GM12878 (cell line): Measurements from ENCODE around the gene CPA4. TPM values are rescaled to one million over a fixed set of nuclear protein-coding genes. Genes with fewer than 3 reads are reported as not detected.

Experiments used
- ATAC-seq: fragments of 200-7000 bp; cut with Tn5 transposase; 3 replicates; pipeline ENCODE4 v1.9.1; 2020; ENCODE audit warnings: mild to moderate bottlenecking, moderate library complexity
- BruUV-seq: library from RNA; stranded (reverse); fragments of 400-500 nt; replicated peaks from 2 replicates; lab custom pipeline; 2021; lab: Mats Ljungman, UMichigan
- CTCF ChIA-PET: fragments of 300-600 bp; sonication (Branson Sonifier 250); formaldehyde crosslinking; extraction: SDS; loops from one replicate; lab custom pipeline; 2021; ENCODE audit warnings: inconsistent platforms; lab: Yijun Ruan, JAX
- POLR2A ChIA-PET: fragments of 350-600 bp; formaldehyde crosslinking; extraction: SDS; loops from one replicate; lab custom pipeline; 2021; ENCODE audit warnings: inconsistent platforms; lab: Charles Lee
- RAD21 ChIA-PET: fragments of 300-600 bp; sonication (Branson Sonifier 250); formaldehyde crosslinking; loops from one replicate; lab custom pipeline; 2023; ENCODE audit warnings: antibody characterized with exemption; ENCODE audit not compliant: unreplicated experiment; lab: Charles Lee
- SMC1A ChIA-PET: fragments of 300-600 bp; sonication (Branson Sonifier 250); formaldehyde crosslinking; loops from one replicate; lab custom pipeline; 2023; ENCODE audit not compliant: unreplicated experiment, uncharacterized antibody; lab: Charles Lee
- DNase-seq: peaks from one replicate; pipeline ENCODE4 v3.0.0-alpha.2; 2011; ENCODE audit warnings: low read depth, low spot score
- FAIRE-seq: peaks from 3 replicates; lab custom pipeline; 2011; peaks lifted over from hg19 to GRCh38; lab: Jason Lieb, UNC
- H2AFZ ChIP-seq: 2 replicates; pipeline ENCODE4 v1.6.0; 2011; ENCODE audit warnings: low read depth, low read length, control low read depth; ENCODE audit not compliant: control insufficient read depth
- H3K27ac ChIP-seq: 2 replicates; pipeline ENCODE4 v1.5.1; 2011; ENCODE audit warnings: control low read depth; ENCODE audit not compliant: control insufficient read depth, insufficient read depth
- H3K27me3 ChIP-seq, 2 experiments: replicated peaks in 1 of 2; 2 replicates each; pipeline versions ENCODE4 v1.6.0 to v1.6.1; 2011; ENCODE audit warnings: low read length in 1 of 2; ENCODE audit not compliant: control insufficient read depth in 2 of 2, insufficient read depth in 2 of 2
- H3K36me3 ChIP-seq, 2 experiments: 2 replicates each; pipeline ENCODE4 v1.5.1; 2011; ENCODE audit warnings: low read length in 1 of 2; ENCODE audit not compliant: control insufficient read depth in 2 of 2, insufficient read depth in 2 of 2
- H3K4me1 ChIP-seq: 2 replicates; pipeline ENCODE4 v1.6.1; 2011; ENCODE audit warnings: mild to moderate bottlenecking, low read length, moderate library complexity, mixed read lengths; ENCODE audit not compliant: control insufficient read depth, insufficient read depth
- H3K4me2 ChIP-seq: 2 replicates; pipeline ENCODE4 v1.6.0; 2011; ENCODE audit warnings: control low read depth; ENCODE audit not compliant: control insufficient read depth, insufficient read depth
- H3K4me3 ChIP-seq: fragments of 200-600 bp; sonication (generic); 2 replicates; pipeline ENCODE4 v1.5.1; 2016
- H3K79me2 ChIP-seq: 2 replicates; pipeline ENCODE4 v1.6.0; 2011; ENCODE audit warnings: low read length; ENCODE audit not compliant: control insufficient read depth, insufficient read depth
- H3K9ac ChIP-seq: 2 replicates; pipeline ENCODE4 v1.8.0; 2011; ENCODE audit warnings: low read length, control low read depth, mixed read lengths; ENCODE audit not compliant: control insufficient read depth, insufficient read depth
- H3K9me3 ChIP-seq: replicated peaks from 3 replicates; pipeline ENCODE4 v1.5.1; 2011; ENCODE audit warnings: mild to moderate bottlenecking, low read length; ENCODE audit not compliant: control insufficient read depth, insufficient read depth
- H4K20me1 ChIP-seq: 2 replicates; pipeline ENCODE4 v1.6.0; 2011; ENCODE audit not compliant: control insufficient read depth, insufficient read depth
- CHD2 ChIP-seq: IDR thresholded peaks from 2 replicates; pipeline ENCODE4 v1.6.1; 2011; ENCODE audit warnings: low read depth, low read length, improper control_type of control experiment, borderline replicate concordance
- CUX1 ChIP-seq: IDR thresholded peaks from 2 replicates; pipeline ENCODE4 v1.6.1; 2012; ENCODE audit warnings: improper control_type of control experiment, low read depth, low read length; ENCODE audit not compliant: insufficient replicate concordance
- EGR1 ChIP-seq, 2 experiments: IDR thresholded peaks; 1 replicate in 1 of 2; 2 replicates in 1 of 2; pipeline ENCODE4 v1.6.1; 2011 to 2012; ENCODE audit warnings: low read depth in 2 of 2, low read length in 2 of 2, borderline replicate concordance in 1 of 2, mild to moderate bottlenecking in 1 of 2, moderate library complexity in 1 of 2
- NFYB ChIP-seq: IDR thresholded peaks from 2 replicates; pipeline ENCODE4 v1.6.1; 2011; ENCODE audit warnings: low read depth, mild to moderate bottlenecking, low read length, improper control_type of control experiment, moderate library complexity; ENCODE audit not compliant: insufficient read depth
- RB1 ChIP-seq: fragments of 450-650 bp; formaldehyde crosslinking; IDR thresholded peaks from 2 replicates; pipeline ENCODE4 v1.6.1; 2017; ENCODE audit warnings: mild to moderate bottlenecking, borderline replicate concordance
- SPI1 ChIP-seq: IDR thresholded peaks from 2 replicates; pipeline ENCODE4 v1.6.1; 2011; ENCODE audit warnings: low read depth, mild to moderate bottlenecking, low read length, moderate library complexity, borderline replicate concordance; ENCODE audit not compliant: insufficient read depth
- TCF3 ChIP-seq: IDR thresholded peaks from 2 replicates; pipeline ENCODE4 v1.6.1; 2012; ENCODE audit warnings: low read depth, mild to moderate bottlenecking, low read length, borderline replicate concordance; ENCODE audit not compliant: insufficient read depth
- WGBS: methylation state at CpG from one replicate; pipeline ENCODE4 v1.1.6; 2016; ENCODE audit warnings: low lambda C conversion rate; ENCODE audit not compliant: insufficient replicate concordance, insufficient coverage; ENCODE audit errors: missing lambda C conversion rate; 5-methylcytosine and 5-hydroxymethylcytosine counted together
- in situ Hi-C: fragments of 300-500 bp; cut with MboI; formaldehyde crosslinking; loops from 9 replicates; pipeline ENCODE4 v1.14.3; 2018; ENCODE audit warnings: mixed read lengths
- intact Hi-C: fragments of 100-400 bp; cut with micrococcal nuclease; formaldehyde crosslinking; loops from one replicate; pipeline ENCODE4 v1.14.2; 2022; ENCODE audit not compliant: unreplicated experiment
- polyA plus RNA-seq, 11 experiments: library from polyadenylated mRNA; depleted of rRNA in 4 of 11; unstranded in 6 of 11; stranded (reverse) in 5 of 11; fragments of >200 nt; fragmentation: Nextera tagmentation in 4 of 11; fragmentation: Illumina TruSeq in 1 of 11; extraction: Ambion mirVana in 4 of 11; extraction: Trizol in 1 of 11; gene quantifications; 1 replicate in 1 of 11; 2 replicates in 10 of 11; pipeline versions ENCODE4 v1.2.1 to v1.2.3, GENCODE V29; 2011 to 2016; ENCODE audit warnings: inconsistent platforms in 2 of 11, missing spikeins in 2 of 11, low read depth in 1 of 11
- total RNA-seq, 4 experiments: library from RNA; depleted of rRNA in 3 of 4; stranded (reverse); fragments of >200 nt in 3 of 4; fragmentation: Illumina TruSeq in 1 of 4; extraction: Trizol in 1 of 4; gene quantifications; 2 replicates each; pipeline versions ENCODE4 v1.2.1 to v1.2.3, GENCODE V29; 2013 to 2021

The CPA4 gene
- total and polyA plus RNA-seq, 10 of the 15 experiments (the other 5 are each of a cell fraction or from before 2014, with no cell fraction given) = 0.05 to 0.35 (median 0.18) TPM; not detected in 1

GRCh38 chr7:130272381-130273080 is 20.4 kb upstream of the CPA4 start:
- no peak overlapping the region for H3K4me2 ChIP-seq

More at GRCh38 chr7:130272381-130273080, 20.4 kb upstream of the CPA4 start:
- Histone ChIP-seq H3K4me3 (no peak overlapping the region), H3K27me3 (peaks cover 0 to 4% of the 10 kb centered on the region in 2 experiments; a peak in 1 of 4 replicates), H2AFZ (no peak overlapping the region), H3K79me2 (no peaks in the 10 kb centered on the region), H3K9me3 (no peaks in the 10 kb centered on the region), H3K27ac (no peak overlapping the region), H3K4me1 (no peaks in the 10 kb centered on the region), H3K36me3 (no peaks in the 10 kb centered on the region), H3K9ac (no peak overlapping the region), H4K20me1 (no peaks in the 10 kb centered on the region)
- WGBS = 71% methylated on average over 23 of the region's 23 CpGs
- intact Hi-C loops (loop anchor here (10.0 kb wide), 1 partner anchor 58 kb away; no protein-coding TSS in a partner anchor), in situ Hi-C loops (no loop called here)
- SMC1A ChIA-PET = no interaction called here
- DNase-seq (no peak), FAIRE-seq (no peak), ATAC-seq (no peak)
- no TSS peak for BruUV-seq
- CTCF ChIA-PET = no interaction called here
- POLR2A ChIA-PET = interaction anchor here (0.6 kb wide), 1 partner anchor 109 kb away, joined by 3 read pairs; no protein-coding TSS in a partner anchor
- RAD21 ChIA-PET = no interaction called here
- TF ChIP-seq SPI1 (no peak), CHD2 (no peak), TCF3 (no peak), NFYB (no peak), RB1 (no peak), EGR1 (IDR thresholded peaks at IDR 0.05; ENCODE audit: borderline replicate concordance in 1 of 2, low read depth in 2 of 2, low read length in 2 of 2) (no peak), CUX1 (no peak)
